GM19193 (cell line): ENCODE data around the gene SMYD2.

Experiments used
- POLR2A ChIP-seq: IDR thresholded peaks from 4 replicates; pipeline ENCODE4 v1.6.1; 2011; ENCODE audit not compliant: insufficient read depth, insufficient read length; ENCODE audit errors: extremely low read depth

SMYD2 gene, protein sequence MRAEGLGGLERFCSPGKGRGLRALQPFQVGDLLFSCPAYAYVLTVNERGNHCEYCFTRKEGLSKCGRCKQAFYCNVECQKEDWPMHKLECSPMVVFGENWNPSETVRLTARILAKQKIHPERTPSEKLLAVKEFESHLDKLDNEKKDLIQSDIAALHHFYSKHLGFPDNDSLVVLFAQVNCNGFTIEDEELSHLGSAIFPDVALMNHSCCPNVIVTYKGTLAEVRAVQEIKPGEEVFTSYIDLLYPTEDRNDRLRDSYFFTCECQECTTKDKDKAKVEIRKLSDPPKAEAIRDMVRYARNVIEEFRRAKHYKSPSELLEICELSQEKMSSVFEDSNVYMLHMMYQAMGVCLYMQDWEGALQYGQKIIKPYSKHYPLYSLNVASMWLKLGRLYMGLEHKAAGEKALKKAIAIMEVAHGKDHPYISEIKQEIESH

DNA sequence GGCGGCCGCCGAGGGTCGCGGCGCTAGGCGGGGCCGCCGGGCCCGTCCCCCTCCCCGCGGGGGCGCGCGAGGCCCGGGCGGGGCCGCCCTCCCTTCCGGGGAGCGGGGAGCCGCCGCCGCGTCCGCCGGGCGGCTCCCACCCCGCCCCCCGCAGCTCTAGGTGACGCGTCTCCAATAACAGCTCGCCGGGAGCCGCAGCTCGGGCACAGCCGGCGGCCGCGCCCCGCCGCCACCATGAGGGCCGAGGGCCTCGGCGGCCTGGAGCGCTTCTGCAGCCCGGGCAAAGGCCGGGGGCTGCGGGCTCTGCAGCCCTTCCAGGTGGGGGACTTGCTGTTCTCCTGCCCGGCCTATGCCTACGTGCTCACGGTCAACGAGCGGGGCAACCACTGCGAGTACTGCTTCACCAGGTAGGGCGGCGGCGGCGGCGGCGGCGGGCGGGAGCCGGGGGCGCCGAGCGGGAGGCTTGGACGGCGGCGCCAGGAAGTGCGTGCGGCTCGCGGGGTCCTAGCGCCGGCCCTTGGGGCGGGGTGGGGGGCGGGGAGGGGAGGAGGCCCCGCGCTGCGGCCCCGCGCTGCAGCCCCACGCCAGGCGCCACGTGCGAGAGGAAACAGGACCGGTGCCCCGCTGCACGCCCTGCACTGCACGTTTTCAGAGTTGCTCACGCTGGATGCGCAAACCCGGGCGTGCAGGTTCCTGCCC lies at the start of gene SMYD2:
Gene SMYD2, plus strand, starts transcription at position 139 of the 699 bp plus-strand sequence. Its CDS starts 96 bp downstream, at position 235.
- TF ChIP-seq POLR2A: peak; percentile 61

DNA sequence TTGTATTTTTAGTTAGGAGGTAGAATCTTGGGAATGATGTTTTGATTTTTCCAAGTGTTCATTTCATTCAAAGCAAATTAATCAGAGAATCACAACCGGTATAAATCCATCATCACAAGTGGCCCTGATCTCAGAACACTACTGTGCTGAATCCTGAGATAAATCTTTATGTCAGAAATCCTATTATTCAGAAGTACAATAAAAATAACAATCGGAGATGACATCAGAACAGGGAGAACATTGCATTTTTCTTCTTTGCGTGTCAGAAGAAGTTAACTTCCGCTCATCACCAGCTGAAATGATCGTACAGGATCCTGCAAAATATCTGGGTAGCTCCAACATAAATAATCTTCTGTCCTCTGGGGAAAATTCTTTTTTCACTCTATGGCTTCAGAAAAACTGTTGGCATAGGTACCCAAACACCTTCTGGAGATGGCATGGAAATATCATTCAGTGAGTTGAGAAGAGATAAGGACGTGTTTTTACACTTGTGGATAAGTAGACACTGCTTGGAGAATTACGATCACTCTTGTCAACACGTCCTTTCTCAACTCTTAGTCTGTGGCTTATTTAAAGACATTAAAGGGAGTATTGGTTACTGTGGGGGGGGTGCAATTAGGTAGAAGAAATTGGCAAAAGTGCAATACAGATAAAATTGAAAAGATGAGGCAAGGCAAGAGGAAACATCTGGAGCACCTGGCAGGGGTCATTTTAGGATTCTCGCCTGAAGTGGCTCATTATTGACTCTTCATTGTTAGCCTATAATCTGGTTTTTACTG lies 46.9 kb upstream of the SMYD2 start:
- no peak for TF ChIP-seq POLR2A

GRCh38 chr1:214234635-214235025 lies 46.3 kb upstream of the SMYD2 start:
- no peak for TF ChIP-seq POLR2A

- no peak for TF ChIP-seq POLR2A
Measured at GRCh38 chr1:214236477-214236876, 44.5 kb upstream of the SMYD2 start.

DNA sequence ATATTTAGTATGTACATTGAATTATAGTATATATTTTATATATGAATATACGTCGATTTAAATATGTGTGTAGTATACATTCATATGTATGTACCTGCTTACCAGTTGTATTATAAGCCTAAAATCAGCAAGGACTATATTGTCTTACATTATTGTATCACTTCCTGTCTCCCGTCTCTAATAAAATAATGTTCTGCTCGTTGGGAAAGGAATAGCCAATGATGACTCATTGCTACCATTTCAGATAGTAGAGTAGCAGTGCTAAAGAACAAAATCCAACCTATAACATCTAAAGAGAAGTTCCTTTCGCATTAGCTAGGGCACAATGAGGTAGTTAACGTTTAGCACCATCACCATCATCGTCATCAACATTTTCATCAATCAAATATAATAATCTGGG lies 39.9 kb upstream of the SMYD2 start:
- TF ChIP-seq POLR2A: no peak

- no peak for TF ChIP-seq POLR2A
Measured at GRCh38 chr1:214244252-214244651, 36.7 kb upstream of the SMYD2 start.

DNA sequence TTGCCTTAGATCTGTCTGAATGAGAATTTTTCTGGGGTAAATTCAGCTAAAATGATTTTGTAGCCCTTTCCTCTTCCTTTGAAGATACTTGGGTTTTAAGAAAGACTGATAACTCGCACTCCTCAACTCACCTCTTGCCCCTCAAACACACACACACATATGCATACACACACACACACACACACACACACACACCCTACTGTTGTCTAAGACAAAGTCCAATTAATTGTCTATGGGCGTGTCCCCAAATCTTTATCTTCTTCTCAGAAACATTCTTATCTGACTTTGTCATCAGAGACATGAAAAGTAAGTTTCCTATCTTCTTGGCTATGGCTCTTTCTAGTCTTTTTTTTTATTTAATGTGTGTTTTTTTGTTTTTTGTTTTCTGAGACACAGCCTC lies 36.1 kb upstream of the SMYD2 start:
- no peak for TF ChIP-seq POLR2A

DNA sequence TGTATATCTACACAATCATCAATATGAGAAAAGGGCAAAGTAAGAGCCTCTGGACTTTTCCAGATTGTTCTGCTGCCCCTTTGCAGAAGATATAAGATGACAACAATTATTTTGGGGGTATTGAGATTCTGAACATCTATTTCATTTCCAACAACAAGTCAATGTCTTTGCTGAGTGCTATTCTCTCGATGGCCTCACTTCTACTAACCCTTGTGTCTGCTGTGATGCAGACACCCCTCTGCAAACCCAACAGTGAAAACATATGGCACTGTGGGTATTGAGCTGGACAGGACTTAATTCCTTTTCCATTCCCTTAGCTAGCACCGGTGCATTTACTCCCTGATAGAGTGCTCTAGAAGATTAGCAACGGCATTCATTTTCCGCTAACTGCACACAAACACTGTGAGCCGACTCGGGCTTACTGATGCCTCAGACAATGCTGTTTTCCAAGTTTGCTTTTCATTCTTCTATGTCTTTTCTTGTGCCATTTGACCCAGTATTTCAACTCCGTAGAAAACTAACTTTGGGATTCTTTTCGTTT lies 33.4 kb upstream of the SMYD2 start:
- TF ChIP-seq POLR2A: no peak

GRCh38 chr1:214248311-214249085 lies 32.5 kb upstream of the SMYD2 start:
- TF ChIP-seq POLR2A: no peak

DNA sequence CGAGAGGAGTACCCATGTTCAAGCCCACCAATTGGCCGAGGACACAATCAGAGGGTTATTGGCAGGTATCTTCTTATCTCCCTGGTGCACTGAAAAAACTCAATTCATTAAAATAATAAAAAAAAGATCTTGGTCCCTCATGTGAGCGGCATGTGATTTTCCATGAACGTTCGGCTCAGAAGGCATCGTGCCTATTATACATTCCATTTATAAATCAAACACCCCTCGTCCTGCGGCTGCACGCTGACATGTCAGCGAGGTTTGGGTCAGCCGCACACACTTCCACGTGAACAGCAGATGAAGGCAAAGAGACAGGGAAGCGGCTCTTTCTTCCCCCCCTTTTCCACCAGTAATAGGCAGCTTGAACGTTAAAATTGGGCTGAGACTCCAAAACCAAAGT lies 31.3 kb upstream of the SMYD2 start:
- no peak for TF ChIP-seq POLR2A

- no peak for TF ChIP-seq POLR2A
Measured at GRCh38 chr1:214251354-214251753, 29.6 kb upstream of the SMYD2 start.

DNA sequence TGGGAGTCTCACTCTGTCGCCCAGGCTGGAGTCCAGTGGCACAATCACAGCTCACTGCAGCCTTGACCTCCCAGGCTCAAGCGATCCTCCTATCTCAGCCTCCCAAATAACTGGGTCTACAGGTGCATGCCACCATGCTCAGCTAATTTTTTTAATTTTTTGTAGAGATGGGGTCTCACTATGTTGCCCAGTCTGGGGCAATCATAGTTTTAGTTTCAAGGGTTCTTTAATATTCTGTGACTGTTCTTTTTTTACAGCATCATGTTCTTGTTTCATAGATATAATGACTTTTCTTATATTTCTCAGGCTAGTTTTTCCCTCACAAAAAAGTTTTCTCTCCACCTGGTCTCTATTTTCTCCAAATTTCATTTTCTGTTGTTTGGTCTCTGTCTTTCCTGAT lies 25.4 kb upstream of the SMYD2 start:
- TF ChIP-seq POLR2A: no peak

DNA sequence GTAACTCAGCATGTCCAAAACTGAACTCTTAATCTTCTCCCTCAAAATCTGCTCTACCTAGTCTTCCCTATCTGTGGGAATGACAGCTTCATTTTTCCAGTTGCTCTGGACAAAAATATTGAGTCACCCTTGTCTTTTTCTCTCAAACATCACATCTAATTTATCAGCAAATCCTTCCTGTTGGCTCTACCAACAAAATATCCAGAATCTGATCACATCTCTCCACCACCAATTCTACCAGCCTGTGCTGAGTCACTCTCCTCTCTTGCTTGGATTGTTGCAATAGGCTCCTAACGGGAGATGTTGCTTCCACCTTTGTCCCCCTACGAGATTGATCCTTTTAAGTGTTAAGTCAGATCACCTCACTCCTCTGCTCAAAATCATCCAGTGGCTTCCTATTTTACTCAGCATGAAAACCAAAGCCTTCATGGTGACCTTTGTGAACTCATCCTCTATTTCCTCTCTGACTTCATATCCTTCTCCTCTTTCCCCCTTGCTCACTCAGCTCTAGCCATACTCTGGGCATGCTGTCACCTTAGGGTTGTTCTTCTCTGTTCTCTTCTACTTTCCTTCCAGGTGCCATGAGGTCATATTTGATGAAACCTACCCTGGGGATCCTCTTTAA lies 21.5 kb upstream of the SMYD2 start:
- TF ChIP-seq POLR2A: no peak
